Ovary (tissue), 3 donors: ENCODE data around the gene IL13RA1.

Source experiments
- CTCF ChIP-seq, 3 donors: fragments of 450-650 bp in 2 of 3; fragments of 200-600 bp in 1 of 3; IDR thresholded peaks; one replicate each; pipeline versions ENCODE4 v1.5.1 to v1.8.0; 2016 to 2022; ENCODE audit warnings: antibody characterized with exemption in 3 of 3, mild to moderate bottlenecking in 1 of 3
- EP300 ChIP-seq: sonication (generic); formaldehyde crosslinking; IDR thresholded peaks from one replicate; pipeline ENCODE4 v1.6.1; 2017; ENCODE audit warnings: antibody characterized with exemption
- donor health status: DM: no; HTN: no; CAD: no.

DNA sequence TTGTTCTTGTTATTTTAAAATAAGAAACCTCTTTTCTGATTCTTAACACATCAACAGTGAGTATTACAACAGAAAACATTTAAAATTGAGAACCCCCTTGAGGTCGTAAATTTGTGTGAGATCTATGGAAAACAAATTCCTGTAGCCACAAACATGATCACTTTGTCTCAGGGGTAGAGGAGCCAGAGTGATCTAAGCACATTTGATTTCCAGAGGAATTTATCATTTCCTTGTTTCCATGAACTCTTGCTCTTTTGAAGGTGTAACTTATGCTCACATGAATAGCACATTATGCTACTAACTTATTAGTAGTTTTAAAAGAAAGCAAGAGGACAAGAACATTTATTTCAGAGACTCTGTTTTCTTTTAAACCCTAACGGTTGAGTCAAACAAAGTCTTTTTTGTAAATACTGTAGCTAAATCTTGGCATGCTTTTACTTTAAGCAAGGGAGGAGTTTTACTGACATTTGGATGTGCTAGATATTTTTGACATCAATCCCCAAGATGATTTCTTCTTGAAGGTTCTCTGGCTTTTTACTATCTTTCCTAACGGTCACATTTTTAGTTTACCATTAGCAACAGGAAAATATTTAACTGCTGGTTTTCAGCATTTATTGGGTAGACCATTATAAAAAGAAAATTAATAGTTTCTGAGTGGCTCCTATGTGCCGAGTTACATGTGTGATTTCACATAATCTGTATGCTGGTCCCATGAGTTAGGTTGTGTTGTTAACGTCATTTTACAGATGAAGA, 68.3 kb downstream of the IL13RA1 start:
- no peak for TF ChIP-seq CTCF (IDR thresholded peaks at IDR 0.05)
- TF ChIP-seq EP300 = no peak
